Embryonic facial prominence (tissue), 1 donor: ENCODE data around the gene MBOAT1.
"Not testable (repeated sequence)": the region's sequence is repeated elsewhere in the genome, so short reads cannot be mapped to it uniquely, and the experiment has no call there.

Experiments used
- DNase-seq: peaks from one replicate; pipeline ENCODE4 v3.0.0-alpha.2; 2016; ENCODE audit errors: extremely low spot score

The MBOAT1 gene

DNA sequence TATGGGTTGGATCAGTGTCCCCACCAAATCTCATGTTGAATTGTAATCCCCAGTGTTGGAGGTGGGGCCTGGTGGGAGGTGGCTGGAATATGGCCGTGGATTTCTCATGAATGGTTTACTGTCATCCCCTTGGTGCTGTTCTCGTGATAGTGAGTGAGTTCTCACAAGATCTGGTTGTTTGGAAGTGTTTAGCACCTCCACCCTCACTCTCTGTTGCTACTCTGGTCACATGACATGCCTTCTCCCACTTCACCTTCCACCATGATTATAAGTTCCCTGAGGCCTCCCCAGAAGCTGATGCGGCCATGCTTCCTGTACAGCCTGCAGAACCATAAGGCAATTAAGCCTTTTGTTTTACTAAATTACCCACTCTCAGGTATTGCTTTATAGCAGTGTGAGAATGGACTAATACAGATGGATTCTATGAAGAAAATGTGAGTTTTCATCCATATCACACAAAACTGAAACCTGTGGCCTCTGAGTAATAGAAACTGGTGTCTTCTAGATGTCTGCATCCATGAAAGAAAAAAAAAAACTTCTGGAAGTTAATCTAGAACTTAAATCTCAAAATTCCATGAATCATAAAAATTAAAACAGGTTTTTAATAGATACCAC, 39.3 kb downstream of the MBOAT1 start:
- DNase-seq = no peak

DNA sequence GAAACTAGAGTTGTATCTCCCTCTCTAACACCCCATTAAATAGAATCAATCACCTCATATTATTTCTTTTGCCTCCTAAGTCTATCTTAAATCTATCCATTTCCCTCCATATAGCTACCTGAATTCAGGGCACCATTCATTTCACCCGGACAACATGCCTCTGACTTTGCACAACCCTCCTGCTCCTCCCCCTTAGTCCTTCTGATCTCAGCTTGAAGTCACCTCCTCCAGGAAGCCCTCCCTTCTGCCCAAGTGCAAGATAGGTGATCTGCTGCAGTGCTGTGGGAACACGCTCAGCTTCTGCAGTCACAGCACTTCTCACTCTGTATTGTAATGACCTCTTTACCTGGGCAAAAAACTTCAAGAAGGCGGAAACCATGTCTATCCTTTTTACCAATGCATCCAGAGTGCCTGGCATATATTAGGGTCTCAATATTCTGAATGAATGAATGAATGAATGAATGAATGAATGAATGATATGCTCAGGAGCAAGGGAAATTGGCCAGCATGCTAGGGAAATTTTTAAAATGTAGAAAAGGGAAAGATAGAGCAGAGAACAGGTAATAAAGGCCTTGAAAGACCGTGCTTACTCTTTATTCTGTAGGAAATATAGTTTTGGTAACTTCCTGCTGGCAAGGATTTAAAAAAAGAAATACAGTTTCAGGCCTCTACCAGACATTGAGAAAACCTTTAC, 41.7 kb downstream of the MBOAT1 start:
- DNase-seq = no peak

DNA sequence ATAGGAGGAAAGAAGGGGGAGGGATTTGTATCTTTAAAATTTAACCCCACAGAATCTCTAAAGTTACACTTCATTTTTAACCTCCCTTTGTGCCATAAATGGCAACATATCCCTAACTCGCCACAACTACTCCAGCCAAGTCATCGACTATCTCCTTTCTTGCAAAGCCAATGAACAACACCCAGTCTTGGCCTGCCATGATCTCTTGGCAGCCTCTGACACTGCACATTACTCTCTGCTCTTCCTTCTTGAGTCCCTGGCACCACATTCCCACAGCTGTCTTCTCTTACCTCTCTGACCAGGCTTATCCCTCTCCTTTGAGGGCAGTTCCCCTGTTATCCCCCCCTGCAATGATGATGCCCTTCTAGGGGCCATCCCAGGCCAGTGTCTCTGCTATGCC, 42.5 kb downstream of the MBOAT1 start:
- no peak for DNase-seq

DNA sequence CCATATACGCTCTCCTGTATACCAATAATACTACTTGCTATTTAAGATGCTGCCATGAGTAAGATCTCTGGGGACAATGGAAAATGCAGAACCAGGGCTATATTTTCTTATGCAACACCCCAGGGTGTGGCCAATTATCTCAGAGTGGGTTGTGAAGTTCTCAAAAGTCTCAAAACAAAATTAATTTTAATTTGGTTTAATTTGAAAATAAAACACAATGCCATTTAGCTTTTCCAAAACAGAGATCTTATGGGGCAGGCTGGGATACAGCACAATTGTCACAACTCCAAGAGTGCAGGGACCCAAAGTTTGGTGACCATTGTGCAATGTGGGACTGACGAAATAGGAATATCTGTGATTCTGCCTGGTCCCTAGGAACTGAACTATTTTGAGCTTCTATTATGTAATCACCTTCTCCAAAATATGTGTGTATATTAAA, 43.1 kb downstream of the MBOAT1 start:
- DNase-seq = no peak

DNA sequence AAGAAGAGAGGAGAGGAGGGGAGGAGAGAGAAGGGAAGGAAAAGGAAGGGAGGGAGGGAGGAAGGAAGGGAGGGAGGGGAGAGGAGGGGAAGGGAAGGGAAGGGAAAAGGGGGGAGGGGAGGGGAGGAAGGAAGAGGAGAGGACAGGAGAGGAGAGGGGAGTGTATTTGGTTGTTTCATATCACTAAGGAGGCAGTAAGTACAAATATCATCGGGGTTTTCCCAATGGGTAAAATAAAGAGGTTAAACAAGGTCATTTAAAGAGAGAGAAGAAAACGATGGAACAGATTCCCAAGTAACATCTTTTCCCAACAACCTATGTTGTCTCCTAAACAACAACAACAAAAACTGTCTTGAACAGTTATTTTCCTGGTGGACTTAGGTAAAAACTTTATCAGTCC, 43.6 kb downstream of the MBOAT1 start:
- no peak for DNase-seq

DNA sequence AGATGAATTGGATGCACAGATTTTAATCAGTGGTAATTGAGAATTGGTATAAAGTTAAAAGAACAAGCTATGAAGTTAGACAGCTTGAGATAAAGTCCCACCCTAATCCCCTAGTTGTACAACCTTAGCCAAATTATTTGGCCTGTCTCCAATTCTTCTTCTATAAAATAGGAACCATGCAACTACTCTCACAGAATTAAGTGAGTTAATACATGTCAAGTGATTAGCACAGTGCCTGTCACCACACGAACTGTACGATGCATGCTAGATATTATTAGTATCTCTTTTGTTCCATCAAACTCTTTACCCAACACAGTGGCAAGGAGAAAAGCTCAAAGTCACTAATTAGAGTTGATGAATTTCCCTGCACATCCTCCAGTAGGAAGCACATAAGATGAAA, 44.7 kb downstream of the MBOAT1 start:
- DNase-seq = no peak

DNA sequence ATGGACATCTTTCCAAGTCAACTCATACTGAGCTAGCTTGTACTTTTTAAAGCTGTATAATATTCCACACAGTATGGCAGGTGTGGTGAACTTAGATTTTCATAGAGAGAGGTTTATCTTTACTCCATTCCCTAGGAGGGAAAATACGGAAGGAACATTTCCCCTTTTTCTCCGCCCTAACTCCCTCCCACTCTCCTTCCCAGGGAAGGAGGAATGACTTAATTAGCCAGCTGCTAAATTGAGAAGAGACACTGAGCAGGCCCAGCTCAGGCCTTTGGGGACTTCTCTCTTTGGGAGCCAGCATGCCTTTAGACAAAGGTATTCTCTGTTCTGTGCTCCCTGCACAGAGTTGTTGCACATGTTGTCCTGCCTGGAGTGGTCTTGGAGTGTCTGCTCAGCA, 46.1 kb downstream of the MBOAT1 start:
- no peak for DNase-seq

DNA sequence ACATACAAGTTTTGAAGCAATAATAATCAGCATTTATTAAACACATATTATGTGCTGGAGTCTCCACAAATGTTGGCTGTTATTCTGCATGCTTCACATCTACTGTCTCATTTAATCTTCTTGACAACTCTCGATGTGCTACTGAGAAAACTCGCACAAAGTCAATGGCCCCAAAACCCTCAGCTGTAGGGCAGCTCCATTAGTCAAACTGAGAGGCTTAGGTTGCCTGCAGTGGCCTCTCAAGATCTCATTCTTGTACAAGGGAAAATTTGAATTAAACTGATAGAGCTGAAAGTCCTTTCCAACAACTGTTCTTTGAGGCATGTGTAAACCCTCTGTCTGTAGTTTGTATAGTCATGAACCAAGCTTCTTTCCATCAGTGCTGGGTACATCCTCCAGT, 49.8 kb downstream of the MBOAT1 start:
- DNase-seq = no peak

DNA sequence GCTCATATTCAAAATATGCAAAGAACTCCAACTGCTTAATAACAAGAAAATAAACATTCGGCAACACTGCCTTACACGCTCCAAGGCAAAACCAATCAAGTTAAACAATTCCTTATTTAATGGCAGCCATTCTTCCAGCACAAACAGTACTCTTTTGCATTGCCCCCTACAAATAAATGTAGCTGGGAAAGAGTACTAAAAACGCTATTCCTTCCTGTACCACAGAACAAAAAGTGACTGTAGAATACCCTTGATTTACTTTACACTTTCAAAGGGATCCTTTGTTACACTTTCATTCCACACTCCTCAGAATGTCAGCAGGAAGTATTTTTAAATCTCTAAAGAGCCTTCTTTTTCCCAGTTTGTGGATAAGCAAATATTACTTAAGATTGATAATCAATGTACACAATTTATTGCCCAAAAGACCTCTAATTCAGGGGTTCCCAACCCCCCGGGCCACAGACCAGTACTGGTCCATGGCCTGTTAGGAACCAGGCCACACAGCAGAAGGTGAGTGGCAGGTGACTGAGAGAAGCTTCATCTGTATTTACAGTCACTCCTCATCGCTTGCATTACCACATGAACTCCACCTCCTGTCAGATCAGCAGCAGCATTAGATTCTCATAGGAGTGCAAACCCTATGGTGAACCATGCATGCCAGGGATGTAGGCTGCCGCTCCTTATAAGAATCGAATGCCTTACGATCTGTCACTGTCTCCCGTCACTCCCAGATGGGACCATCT, 51.6 kb downstream of the MBOAT1 start:
- DNase-seq = no peak

DNA sequence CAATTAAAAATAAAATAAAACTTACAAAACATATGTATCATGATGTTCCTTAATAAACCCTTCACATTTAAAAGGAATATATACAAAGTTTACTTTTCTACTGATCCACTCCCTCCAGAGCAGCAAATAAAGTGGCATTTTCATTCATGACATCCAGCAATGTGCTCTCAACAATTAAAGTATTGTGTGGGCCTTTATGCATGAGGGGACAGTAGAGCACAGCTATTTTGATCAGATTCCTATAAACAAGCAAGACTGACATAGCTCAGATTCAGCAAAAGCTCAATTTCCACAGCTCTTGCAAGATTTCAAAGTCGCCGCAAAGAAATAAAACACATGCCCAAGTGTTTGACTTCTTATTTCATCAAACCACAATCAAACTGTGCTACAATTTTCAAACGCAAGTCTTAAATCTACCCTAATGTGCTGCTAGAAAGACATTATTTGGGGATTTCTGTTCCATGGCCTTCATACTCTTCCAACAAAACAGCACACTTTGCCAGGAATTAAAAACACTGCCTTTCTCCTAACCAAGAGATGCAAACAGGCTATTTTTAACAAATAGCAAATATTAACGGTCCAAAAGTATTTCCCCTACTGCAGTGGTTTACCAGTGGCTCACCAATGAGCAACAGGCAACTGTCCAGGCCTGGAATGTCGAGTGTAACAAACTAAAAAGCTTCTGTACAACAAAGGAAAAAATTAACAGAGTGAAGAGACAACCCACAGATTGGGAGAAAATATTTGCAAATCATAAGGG, 52.3 kb downstream of the MBOAT1 start:
- no peak for DNase-seq

DNA sequence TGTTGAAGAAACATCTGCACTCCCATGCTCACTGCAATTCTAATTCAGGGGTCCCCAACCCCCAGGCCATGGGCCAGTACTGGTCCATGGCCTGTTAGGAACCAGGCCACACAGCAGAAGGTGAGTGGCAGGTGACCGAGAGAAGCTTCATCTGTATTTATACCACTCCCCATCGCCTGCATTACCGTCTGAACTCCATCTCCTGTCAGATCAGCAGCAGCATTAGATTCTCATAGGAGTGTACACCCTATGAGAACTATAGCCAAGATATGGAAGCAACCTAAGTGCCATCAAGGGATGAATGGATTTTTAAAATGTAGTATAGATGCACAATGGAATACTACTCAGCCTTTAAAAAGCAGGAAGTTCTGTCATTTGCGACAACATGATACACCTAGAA, 53.2 kb downstream of the MBOAT1 start:
- no peak for DNase-seq

DNA sequence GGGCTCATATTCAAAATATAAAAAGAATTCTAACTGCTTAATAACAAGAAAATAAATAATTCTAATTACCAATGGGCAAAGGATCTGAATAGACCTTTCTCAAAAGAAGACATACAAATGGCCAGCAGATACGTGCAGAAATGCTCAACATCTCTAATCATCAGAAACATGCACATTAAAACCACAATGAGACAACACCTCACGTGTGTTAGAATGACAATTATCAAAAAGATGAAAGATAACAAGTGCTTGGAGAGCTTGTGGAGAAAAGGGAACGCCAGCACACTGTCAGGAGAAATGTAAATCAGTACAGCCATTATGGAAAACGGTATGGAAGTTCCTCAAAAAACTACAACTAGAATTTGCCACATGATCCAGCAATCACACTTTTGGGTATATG, 53.6 kb downstream of the MBOAT1 start:
- no peak for DNase-seq

DNA sequence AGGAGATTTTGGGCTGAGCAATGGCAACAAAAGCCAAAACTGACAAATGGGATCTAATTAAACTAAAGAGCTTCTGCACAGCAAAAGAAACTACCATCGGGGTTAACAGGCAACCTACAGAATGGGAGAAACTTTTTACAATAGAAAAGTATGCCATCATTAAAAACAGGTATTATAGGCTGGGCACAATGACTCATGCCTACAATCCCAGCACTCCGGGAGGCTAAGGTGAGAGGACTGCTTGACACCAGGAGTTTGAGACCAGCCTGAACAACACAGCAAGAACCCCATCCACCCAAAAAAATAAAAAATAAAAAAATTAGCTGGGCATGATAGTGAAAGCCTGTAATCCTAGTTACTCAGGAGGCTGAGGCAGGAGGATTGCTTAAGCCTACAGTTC, 55.4 kb downstream of the MBOAT1 start:
- no peak for DNase-seq

DNA sequence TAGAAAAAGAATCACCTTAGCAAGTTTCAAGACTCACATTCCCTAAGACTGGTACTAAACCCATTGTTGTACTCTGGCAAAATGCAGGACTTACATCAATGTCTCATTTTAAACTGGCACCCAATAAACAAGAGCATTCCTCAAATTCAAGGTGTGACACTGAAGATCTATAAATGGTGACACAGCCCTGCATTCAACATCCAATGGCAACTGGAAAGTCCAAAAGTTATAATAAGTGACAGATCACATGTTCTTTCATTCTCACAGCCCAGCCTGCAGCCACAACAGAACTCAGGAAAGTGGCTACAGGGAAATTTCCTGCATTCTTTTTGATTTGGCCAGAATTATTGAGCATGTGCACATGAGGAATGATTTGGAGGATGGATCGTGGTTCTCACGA, 57.5 kb downstream of the MBOAT1 start:
- DNase-seq = no peak

DNA sequence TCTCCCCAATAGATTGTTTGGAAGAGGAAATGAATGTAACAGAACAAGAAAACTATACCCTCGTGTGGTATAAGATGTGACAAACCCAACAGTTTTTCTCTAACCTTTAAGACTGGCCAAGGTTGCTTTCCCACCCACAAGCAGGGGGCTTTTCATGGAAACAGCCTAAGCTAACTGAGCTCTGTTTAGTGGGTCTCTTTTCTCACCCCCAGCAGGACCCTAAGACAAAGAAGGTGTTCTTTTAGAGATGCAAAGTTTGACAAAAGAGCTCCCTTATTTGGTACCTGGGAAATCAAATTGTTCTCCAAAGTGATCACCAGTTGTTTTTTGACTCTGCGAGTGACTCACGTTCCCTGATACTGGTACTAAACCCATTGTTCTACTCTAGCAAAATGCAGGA, 59.1 kb downstream of the MBOAT1 start:
- DNase-seq = no peak

DNA sequence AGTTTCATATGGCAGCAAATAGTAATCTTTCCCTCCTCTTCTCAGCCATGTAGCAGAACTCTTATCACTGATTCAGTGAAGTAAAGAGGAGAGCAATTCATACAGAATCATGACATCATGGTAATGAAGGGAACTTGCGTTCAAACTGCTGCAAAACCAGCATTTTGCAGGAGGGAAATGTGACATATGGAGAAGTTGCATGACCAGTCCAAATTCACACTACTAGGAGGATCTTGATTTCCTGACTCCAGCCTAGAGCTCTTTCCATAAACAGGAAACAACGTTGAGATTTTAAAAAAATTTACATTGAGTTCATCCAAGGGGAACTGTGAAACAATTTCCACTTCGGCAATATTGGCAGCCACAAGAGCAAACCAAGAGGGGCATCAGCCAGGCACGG, 63.8 kb downstream of the MBOAT1 start:
- DNase-seq = no peak

DNA sequence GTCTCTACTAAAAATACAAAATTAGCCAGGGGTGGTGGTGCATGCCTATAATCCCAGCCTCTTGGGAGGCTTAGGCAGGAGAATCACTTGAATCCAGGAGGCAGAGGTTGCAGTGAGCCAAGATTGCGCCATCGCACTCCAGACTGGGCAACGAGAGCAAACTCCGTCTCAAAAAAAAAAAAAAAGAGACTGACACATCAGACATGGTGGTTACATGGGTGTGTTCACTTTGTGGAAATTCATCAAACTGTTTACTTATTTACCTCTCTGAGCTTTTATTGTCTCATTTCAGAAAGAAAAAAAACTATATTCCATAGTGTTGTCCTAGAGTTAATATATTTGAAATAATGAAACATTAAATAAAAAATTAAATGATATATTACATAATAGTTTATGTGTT, 64.8 kb downstream of the MBOAT1 start:
- no peak for DNase-seq

DNA sequence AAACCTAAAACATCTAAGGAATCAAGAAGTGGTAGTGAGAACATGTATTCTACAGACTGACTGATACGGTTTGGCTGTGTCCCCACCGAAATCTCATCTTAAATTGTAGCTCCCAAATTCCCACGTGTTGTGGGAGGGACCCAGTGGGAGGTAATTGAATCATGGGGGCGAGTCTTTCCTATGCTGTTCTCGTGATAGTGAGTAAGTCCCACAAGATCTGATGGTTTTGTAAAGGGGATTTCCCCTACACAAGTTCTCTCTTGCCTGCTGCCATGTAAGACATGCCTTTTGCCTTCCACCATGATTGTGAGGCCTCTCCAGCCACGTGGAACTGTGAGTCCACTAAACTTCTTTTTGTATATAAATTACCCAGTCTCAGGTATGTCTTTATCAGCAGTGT, 65.4 kb downstream of the MBOAT1 start:
- not testable (repeated sequence) for DNase-seq

DNA sequence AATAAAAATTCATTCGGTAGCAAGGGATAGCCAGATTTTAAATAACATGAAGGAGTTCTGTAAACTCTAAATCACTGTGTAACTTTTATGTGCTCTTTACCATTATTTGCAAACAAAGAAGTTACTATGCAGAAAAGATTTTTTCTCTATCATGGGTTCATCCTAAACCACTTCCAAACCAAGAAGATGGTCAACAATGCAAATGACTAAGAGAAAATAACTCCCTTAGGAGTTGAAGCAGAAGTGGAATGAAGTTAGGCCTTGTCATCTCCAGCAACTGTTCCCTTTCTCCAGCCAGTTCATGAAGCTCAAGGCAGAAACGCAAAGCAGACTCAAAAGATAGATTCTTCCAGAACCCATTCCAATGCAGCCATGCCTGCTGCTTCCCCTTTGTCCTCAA, 66.0 kb downstream of the MBOAT1 start:
- no peak for DNase-seq

DNA sequence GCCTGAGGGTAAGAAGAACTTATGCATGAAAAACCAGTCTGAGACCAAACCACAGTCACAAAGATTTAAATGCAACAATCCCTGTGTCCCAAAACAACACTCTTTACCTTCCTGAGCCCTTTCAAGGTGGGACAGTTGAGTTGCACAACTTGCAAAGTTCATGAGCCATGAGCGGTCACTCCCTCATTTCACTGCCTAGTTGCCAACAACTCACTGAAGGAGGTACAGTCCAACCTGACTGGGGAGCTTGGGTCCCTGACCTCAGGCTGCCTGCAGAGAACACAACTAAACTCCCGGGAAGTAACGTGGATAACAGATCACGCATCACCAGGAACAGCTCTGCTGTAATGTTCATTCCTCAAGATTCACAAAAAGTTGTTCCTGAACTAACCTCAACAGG, 69.4 kb downstream of the MBOAT1 start:
- DNase-seq = no peak

DNA sequence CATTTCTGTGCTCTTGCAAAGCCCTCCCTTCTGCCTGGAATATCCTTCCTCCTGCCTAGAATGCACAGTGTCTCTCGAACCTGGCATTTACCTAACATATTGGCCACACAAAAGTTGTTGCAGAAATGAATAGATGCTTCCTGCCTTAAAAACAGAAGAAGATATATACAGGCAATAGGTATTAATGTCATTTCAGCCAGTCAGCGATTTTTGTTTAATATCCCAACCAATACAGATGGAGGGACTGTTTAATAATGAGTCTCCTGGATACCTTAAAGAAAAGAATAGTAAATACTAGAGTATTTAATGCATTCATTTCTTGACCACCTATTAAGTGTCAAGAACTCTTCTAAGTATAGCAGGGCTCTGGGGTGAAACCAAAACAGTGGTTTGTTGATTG, 70.3 kb downstream of the MBOAT1 start:
- no peak for DNase-seq
